H1 (cell line): ENCODE measurements around the gene XRCC6. TPM values are rescaled to one million over a fixed set of nuclear protein-coding genes. Genes with fewer than 3 reads are reported as not detected.

ENCODE experiments used
- EGR1 ChIP-seq: IDR thresholded peaks from 2 replicates; pipeline ENCODE4 v1.6.1; 2011; ENCODE audit warnings: low read depth, low read length, borderline replicate concordance
- polyA plus RNA-seq, 7 experiments: library from polyadenylated mRNA; depleted of rRNA in 3 of 7; stranded (reverse) in 5 of 7; unstranded in 2 of 7; fragments of >200 nt in 5 of 7; fragments of 200-250 nt in 2 of 7; gene quantifications; 1 replicate in 5 of 7; 2 replicates in 1 of 7; 4 replicates in 1 of 7; pipeline versions ENCODE4 v1.2.1 to v1.2.3, GENCODE V29; 2011 to 2013; ENCODE audit warnings: missing spikeins in 2 of 7, mixed read lengths in 2 of 7
- total RNA-seq: library from RNA; stranded (reverse); fragmentation: NEBNext Ultra II Directional; extraction: Animal tissue kit (Norgen Biotek cat#: 25700); gene quantifications from 2 replicates; pipeline ENCODE4 v1.2.1, GENCODE V29; 2021
- TF ChIP-seq, protein P1 (sequence below), 3 experiments: IDR thresholded peaks; 1 replicate in 2 of 3; 2 replicates in 1 of 3; pipeline versions ENCODE4 v1.5.1 to v1.6.1; 2011; ENCODE audit warnings: low read length in 3 of 3, mild to moderate bottlenecking in 3 of 3, inconsistent platforms in 2 of 3, low read depth in 1 of 3, moderate library complexity in 1 of 3; ENCODE audit not compliant: insufficient read depth in 1 of 3; ENCODE audit errors: control extremely low read depth in 1 of 3

The XRCC6 gene
- total and polyA plus RNA-seq, 2 of the 8 experiments (the other 6 are each of a cell fraction or from before 2014, with no cell fraction given), result 150 to 490 TPM

DNA sequence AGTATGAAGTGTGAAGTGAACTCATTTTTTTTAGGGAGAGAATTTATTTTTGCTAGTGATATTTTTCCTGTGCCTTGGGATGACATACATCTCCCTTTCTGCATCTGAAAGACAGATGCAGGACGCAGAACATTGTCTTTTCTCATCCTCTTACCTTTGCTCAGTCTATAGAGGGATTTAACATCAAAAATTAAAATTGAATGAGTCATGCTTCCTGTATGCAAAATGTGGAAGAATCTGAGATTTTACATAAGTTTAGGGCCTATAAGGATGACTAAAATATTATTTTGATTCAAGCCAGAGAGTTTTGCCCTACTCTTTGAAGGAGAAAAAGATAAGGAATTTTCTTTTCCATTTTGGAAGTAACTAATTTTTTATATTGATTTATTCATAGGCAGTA lies 27.3 kb downstream of the XRCC6 start (continued):
- TF ChIP-seq EGR1, result no peak
- TF ChIP-seq, protein P1, sequence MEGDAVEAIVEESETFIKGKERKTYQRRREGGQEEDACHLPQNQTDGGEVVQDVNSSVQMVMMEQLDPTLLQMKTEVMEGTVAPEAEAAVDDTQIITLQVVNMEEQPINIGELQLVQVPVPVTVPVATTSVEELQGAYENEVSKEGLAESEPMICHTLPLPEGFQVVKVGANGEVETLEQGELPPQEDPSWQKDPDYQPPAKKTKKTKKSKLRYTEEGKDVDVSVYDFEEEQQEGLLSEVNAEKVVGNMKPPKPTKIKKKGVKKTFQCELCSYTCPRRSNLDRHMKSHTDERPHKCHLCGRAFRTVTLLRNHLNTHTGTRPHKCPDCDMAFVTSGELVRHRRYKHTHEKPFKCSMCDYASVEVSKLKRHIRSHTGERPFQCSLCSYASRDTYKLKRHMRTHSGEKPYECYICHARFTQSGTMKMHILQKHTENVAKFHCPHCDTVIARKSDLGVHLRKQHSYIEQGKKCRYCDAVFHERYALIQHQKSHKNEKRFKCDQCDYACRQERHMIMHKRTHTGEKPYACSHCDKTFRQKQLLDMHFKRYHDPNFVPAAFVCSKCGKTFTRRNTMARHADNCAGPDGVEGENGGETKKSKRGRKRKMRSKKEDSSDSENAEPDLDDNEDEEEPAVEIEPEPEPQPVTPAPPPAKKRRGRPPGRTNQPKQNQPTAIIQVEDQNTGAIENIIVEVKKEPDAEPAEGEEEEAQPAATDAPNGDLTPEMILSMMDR (IDR thresholded peaks at IDR 0.05; ENCODE audit: control extremely low read depth in 1 of 3, insufficient read depth in 1 of 3, low read depth in 1 of 3, low read length in 3 of 3), result no peak
